B cell (primary cell): Measurements from ENCODE around the gene DMXL1.

Source experiments
- CTCF ChIP-seq: fragments of 200-600 bp; IDR thresholded peaks from one replicate; pipeline ENCODE4 v1.8.0; 2022; ENCODE audit warnings: antibody characterized with exemption, mild to moderate bottlenecking
- EZH2 ChIP-seq: IDR thresholded peaks from 2 replicates; pipeline ENCODE4 v1.6.1; 2012; ENCODE audit warnings: borderline replicate concordance, low read depth, mild to moderate bottlenecking, moderate library complexity, low read length; ENCODE audit not compliant: insufficient read depth, poor library complexity, severe bottlenecking

DNA sequence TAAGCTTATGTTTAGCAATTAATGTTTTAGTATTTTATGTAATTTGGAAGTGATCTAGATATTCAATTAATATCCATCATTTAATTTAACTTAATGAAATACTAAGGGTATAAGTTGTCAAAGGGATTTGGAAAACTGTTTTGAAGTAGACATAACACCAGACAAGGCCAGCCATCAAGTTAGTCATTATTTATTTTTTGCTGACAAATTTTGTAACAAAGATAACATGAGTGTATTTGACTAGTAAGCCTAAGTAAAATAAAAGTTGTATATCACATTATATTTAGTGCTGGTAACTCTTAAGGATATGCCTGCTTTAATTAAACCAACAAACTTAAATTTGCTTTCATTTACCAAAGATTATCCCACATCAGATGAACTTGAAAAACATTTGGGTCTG, 159.1 kb downstream of the DMXL1 start:
- no peak for TF ChIP-seq CTCF
- no peak for TF ChIP-seq EZH2
